GM12801 (cell line): Measurements from ENCODE around the gene CYSTM1.

Experiments
- CTCF ChIP-seq: IDR thresholded peaks from one replicate; pipeline ENCODE4 v1.5.1; 2011; ENCODE audit warnings: control low read depth; ENCODE audit not compliant: insufficient read length; ENCODE audit errors: extremely low read depth

CYSTM1 gene

GRCh38 chr5:140270008-140270407, 95.0 kb downstream of the CYSTM1 start:
- no peak for TF ChIP-seq CTCF

GRCh38 chr5:140273401-140273877, 98.5 kb downstream of the CYSTM1 start:
- no peak for TF ChIP-seq CTCF

GRCh38 chr5:140275837-140276236, 100.8 kb downstream of the CYSTM1 start:
- no peak for TF ChIP-seq CTCF

- no peak for TF ChIP-seq CTCF
These were observed 107.3 kb downstream of the CYSTM1 start for GRCh38 chr5:140282266-140282665.

GRCh38 chr5:140284013-140284412, 109.0 kb downstream of the CYSTM1 start:
- TF ChIP-seq CTCF, result no peak

GRCh38 chr5:140286424-140286823, 111.4 kb downstream of the CYSTM1 start:
- no peak for TF ChIP-seq CTCF

- TF ChIP-seq CTCF, result no peak
These were observed 113.0 kb downstream of the CYSTM1 start for GRCh38 chr5:140287801-140288521.
